HepG2 (cell line): ENCODE results near the gene USP34. TPM values are rescaled to one million over a fixed set of nuclear protein-coding genes. Genes with fewer than 3 reads are reported as not detected.

Experiments used
- AFF4 ChIP-seq: sonication (generic); formaldehyde crosslinking; IDR thresholded peaks from 2 replicates; pipeline ENCODE4 v1.4.0; 2020; ENCODE audit warnings: missing genetic modification reagents
- CSRNP1 ChIP-seq: sonication (generic); formaldehyde crosslinking; IDR thresholded peaks from 2 replicates; pipeline ENCODE4 v1.8.1; 2023; ENCODE audit warnings: mild to moderate bottlenecking, missing genetic modification reagents
- IKZF1 ChIP-seq: fragments of 450-650 bp; IDR thresholded peaks from 2 replicates; pipeline ENCODE4 v1.7.1; 2016
- NR2F1 ChIP-seq, 2 experiments: fragments of 450-650 bp in 1 of 2; formaldehyde crosslinking in 1 of 2; IDR thresholded peaks; 2 replicates each; pipeline versions ENCODE4 v1.5.0 to v1.6.1; 2016 to 2020; ENCODE audit warnings: mild to moderate bottlenecking in 1 of 2, missing compliant biosample characterization in 1 of 2, missing genetic modification reagents in 1 of 2, moderate library complexity in 1 of 2
- PHB2 ChIP-seq: fragments of 450-650 bp; IDR thresholded peaks from 2 replicates; pipeline ENCODE4 v1.6.1; 2018; ENCODE audit not compliant: partially characterized antibody
- SP1 ChIP-seq, 2 experiments: fragments of 450-650 bp in 1 of 2; sonication (generic) in 1 of 2; formaldehyde crosslinking in 1 of 2; IDR thresholded peaks; 2 replicates each; pipeline versions ENCODE4 v1.4.0 to v1.6.1; 2016 to 2020; ENCODE audit warnings: missing genetic modification reagents in 1 of 2
- TFDP1 ChIP-seq: IDR thresholded peaks from 2 replicates; pipeline ENCODE4 v1.6.1; 2016; ENCODE audit warnings: missing compliant biosample characterization, missing genetic modification reagents, borderline replicate concordance
- TOE1 ChIP-seq: sonication (generic); formaldehyde crosslinking; IDR thresholded peaks from 2 replicates; pipeline ENCODE4 v1.4.0; 2020; ENCODE audit warnings: mild to moderate bottlenecking, missing genetic modification reagents
- ZBTB14 ChIP-seq: sonication (generic); formaldehyde crosslinking; IDR thresholded peaks from 2 replicates; pipeline ENCODE4 v1.4.0; 2020; ENCODE audit warnings: missing genetic modification reagents
- ZFP36L2 ChIP-seq: sonication (generic); formaldehyde crosslinking; IDR thresholded peaks from 2 replicates; pipeline ENCODE4 v1.4.0; 2020; ENCODE audit warnings: missing genetic modification reagents
- ZNF234 ChIP-seq: sonication (generic); formaldehyde crosslinking; conservative IDR thresholded peaks from 2 replicates; pipeline ENCODE4 v1.5.1; 2020; ENCODE audit warnings: mild to moderate bottlenecking, missing genetic modification reagents
- ZNF546 ChIP-seq: sonication (generic); formaldehyde crosslinking; conservative IDR thresholded peaks from 2 replicates; pipeline ENCODE4 v1.8.1; 2023; ENCODE audit warnings: mild to moderate bottlenecking, missing genetic modification reagents
- ZNF569 ChIP-seq: sonication (generic); formaldehyde crosslinking; IDR thresholded peaks from 2 replicates; pipeline ENCODE4 v1.5.0; 2020; ENCODE audit warnings: mild to moderate bottlenecking, missing genetic modification reagents, moderate library complexity, borderline replicate concordance
- ZNF605 ChIP-seq: sonication (generic); formaldehyde crosslinking; IDR thresholded peaks from 2 replicates; pipeline ENCODE4 v1.8.0; 2022; ENCODE audit warnings: mild to moderate bottlenecking, missing genetic modification reagents
- ZNF644 ChIP-seq: IDR thresholded peaks from 2 replicates; pipeline ENCODE4 v1.6.1; 2016; ENCODE audit warnings: low read depth
- ZNF703 ChIP-seq: sonication (generic); formaldehyde crosslinking; IDR thresholded peaks from 2 replicates; pipeline ENCODE4 v1.5.1; 2020; ENCODE audit warnings: missing genetic modification reagents, mild to moderate bottlenecking, moderate library complexity, borderline replicate concordance
- ZNF710 ChIP-seq: sonication (generic); formaldehyde crosslinking; IDR thresholded peaks from 2 replicates; pipeline ENCODE4 v1.5.0; 2020; ENCODE audit warnings: mild to moderate bottlenecking, missing genetic modification reagents, borderline replicate concordance
- ZNF839 ChIP-seq: sonication (generic); formaldehyde crosslinking; IDR thresholded peaks from 2 replicates; pipeline ENCODE4 v1.4.0; 2020; ENCODE audit warnings: missing genetic modification reagents, mild to moderate bottlenecking, borderline replicate concordance
- polyA plus RNA-seq, 8 experiments: library from polyadenylated mRNA; depleted of rRNA in 3 of 8; stranded (reverse) in 7 of 8; unstranded in 1 of 8; fragments of >200 nt; fragmentation: Illumina TruSeq in 4 of 8; extraction: Trizol in 4 of 8; gene quantifications; 2 replicates each; pipeline versions ENCODE4 v1.2.1 to v1.2.3, GENCODE V29; 2011 to 2016; ENCODE audit warnings: low read depth in 4 of 8, missing spikeins in 1 of 8, mixed read lengths in 1 of 8; ENCODE audit not compliant: insufficient read depth in 1 of 8
- total RNA-seq, 5 experiments: library from RNA; depleted of rRNA; stranded (reverse); fragments of >200 nt; fragmentation: Illumina TruSeq; extraction: Trizol; gene quantifications; 2 replicates each; pipeline ENCODE4 v1.2.3, GENCODE V29; 2016; ENCODE audit warnings: low read depth in 1 of 5

USP34 gene
- total and polyA plus RNA-seq, 2 of the 13 experiments (the other 11 are each of a cell fraction or from before 2014, with no cell fraction given) = 99.2 to 100 TPM

GRCh38 chr2:61470965-61471904 lies at the start of gene USP34 (continued):
- TF ChIP-seq ZNF703 (CRISPR knock-in tag) = no peak
- TF ChIP-seq ZFP36L2 (CRISPR knock-in tag) = peak; percentile 29; the same call in 1 of the 2 replicates
- peak; percentile 85 for TF ChIP-seq ZNF605
- TF ChIP-seq TFDP1 (CRISPR knock-in tag) = peak; percentile 82
- no peak for TF ChIP-seq IKZF1
- TF ChIP-seq ZNF839 (CRISPR knock-in tag) = no peak
- no peak for TF ChIP-seq ZBTB14 (CRISPR knock-in tag)
- TF ChIP-seq ZNF569 (CRISPR knock-in tag) = peak; percentile 52; the same call in 1 of the 2 replicates
- TF ChIP-seq SP1 (IDR thresholded peaks at IDR 0.05) = no peak
- 0 out of 2 replicates have a peak, but pooled peaks have one; percentile 39 for TF ChIP-seq SP1 (CRISPR knock-in tag; IDR thresholded peaks at IDR 0.05)
- no peak for TF ChIP-seq ZNF644 (CRISPR knock-in tag)
- TF ChIP-seq PHB2 = no peak
- TF ChIP-seq AFF4 = peak; percentile 46
- 0 out of 2 replicates have a peak, but pooled peaks have one; percentile 72 for TF ChIP-seq TOE1 (CRISPR knock-in tag)
- TF ChIP-seq ZNF710 (CRISPR knock-in tag) = peak; percentile 66; the same call in 1 of the 2 replicates
- no peak for TF ChIP-seq ZNF234 (CRISPR knock-in tag)
- peak; percentile 73 for TF ChIP-seq CSRNP1 (CRISPR knock-in tag)
- TF ChIP-seq NR2F1 (CRISPR knock-in tag; IDR thresholded peaks at IDR 0.05) = no peak
- peak; percentile 79; the same call in 1 of the 2 replicates for TF ChIP-seq ZNF546 (CRISPR knock-in tag)
